ENCODE data around the gene REXO1. TPM values are rescaled to one million over a fixed set of nuclear protein-coding genes. Genes with fewer than 3 reads are reported as not detected.
A peak's percentile ranks its signal among the peaks of the same experiment; 100 is the strongest.

The REXO1 gene
- total RNA-seq, 2 donors from 2014 or later: 29.8 to 59.1 TPM

DNA sequence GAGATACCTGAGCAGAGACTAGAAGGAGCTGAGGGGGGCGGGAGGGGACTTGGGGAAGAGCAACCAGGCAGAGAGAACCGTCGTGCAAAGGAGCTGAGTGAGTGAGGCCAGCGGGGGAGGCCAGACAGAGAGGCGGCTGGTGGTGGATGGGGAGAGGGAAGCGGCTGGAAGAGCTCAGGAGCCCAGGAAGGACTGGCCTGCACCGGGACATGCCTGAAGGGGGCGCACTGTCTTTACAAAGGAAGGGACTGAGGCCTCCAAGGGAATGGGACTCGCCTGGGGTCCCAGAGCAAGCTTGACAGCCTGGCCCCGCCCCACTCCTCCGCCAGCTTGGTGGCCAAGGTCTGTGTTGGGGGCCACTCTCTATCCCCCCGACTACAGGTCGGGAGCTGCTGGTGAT lies 80.0 kb downstream of the REXO1 start:
- no peak for DNase-seq (ENCODE audit: low spot score)
- WGBS: 24% methylated on average over 13 of the region's 13 CpGs
- no peak for TF ChIP-seq POLR2AphosphoS5 (IDR thresholded peaks at IDR 0.05)
- TF ChIP-seq, protein P1, sequence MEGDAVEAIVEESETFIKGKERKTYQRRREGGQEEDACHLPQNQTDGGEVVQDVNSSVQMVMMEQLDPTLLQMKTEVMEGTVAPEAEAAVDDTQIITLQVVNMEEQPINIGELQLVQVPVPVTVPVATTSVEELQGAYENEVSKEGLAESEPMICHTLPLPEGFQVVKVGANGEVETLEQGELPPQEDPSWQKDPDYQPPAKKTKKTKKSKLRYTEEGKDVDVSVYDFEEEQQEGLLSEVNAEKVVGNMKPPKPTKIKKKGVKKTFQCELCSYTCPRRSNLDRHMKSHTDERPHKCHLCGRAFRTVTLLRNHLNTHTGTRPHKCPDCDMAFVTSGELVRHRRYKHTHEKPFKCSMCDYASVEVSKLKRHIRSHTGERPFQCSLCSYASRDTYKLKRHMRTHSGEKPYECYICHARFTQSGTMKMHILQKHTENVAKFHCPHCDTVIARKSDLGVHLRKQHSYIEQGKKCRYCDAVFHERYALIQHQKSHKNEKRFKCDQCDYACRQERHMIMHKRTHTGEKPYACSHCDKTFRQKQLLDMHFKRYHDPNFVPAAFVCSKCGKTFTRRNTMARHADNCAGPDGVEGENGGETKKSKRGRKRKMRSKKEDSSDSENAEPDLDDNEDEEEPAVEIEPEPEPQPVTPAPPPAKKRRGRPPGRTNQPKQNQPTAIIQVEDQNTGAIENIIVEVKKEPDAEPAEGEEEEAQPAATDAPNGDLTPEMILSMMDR (IDR thresholded peaks at IDR 0.05): no peak
- no peak for TF ChIP-seq POLR2A (IDR thresholded peaks at IDR 0.05)
- H3K27me3 ChIP-seq (replicated peaks; ENCODE audit: insufficient read depth): peaks cover 57% of the 10 kb centered on the region
- no peaks in the 10 kb centered on the region for H3K4me1 ChIP-seq (replicated peaks)
- intact Hi-C loops (cut with DNase I): loop anchor here (10.0 kb wide), 1 partner anchor 223 kb away; no protein-coding TSS in a partner anchor
- no peak overlapping the region for H3K27ac ChIP-seq
- H3K36me3 ChIP-seq: no peaks in the 10 kb centered on the region
- no peak overlapping the region for H3K4me3 ChIP-seq
- H3K9me3 ChIP-seq: no peaks in the 10 kb centered on the region

DNA sequence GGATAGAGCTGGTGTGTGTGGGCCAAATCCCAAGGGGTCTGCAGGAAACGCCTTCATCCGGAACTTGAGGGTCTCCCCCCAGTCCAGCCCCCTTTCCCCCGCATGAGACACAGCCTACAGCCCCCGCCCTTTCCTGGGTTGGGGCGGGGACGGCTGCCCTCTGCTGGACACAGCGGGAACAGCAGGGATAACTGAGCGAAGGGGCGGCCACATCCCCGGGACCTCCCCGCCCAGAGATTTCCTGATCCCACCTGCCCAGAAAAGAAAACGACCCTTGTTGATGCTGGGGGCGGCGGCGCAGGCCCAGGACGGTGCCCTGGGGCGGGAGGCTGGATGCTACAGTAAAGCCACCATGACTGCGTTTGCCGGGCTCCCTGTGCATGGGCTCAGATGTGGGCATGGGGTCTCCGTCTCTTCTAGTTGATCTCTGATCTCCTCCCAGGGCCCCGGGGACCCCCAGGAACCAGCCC lies 80.8 kb downstream of the REXO1 start:
- H3K9me3 ChIP-seq: no peaks in the 10 kb centered on the region
- no peak for DNase-seq (ENCODE audit: low spot score)
- 4% methylated on average over 21 of the region's 21 CpGs for WGBS
- H3K4me3 ChIP-seq: no peak overlapping the region
- H3K4me1 ChIP-seq (replicated peaks): no peaks in the 10 kb centered on the region
- no peak overlapping the region for H3K27ac ChIP-seq
- peaks cover 63% of the 10 kb centered on the region for H3K27me3 ChIP-seq (replicated peaks; ENCODE audit: insufficient read depth)
- TF ChIP-seq, protein P1 (IDR thresholded peaks at IDR 0.05): peak; percentile 75 to 90 (median 80)
- TF ChIP-seq POLR2AphosphoS5 (IDR thresholded peaks at IDR 0.05): no peak
- intact Hi-C loops (cut with DNase I): loop anchor here (10.0 kb wide), 1 partner anchor 223 kb away; no protein-coding TSS in a partner anchor
- no peaks in the 10 kb centered on the region for H3K36me3 ChIP-seq

DNA sequence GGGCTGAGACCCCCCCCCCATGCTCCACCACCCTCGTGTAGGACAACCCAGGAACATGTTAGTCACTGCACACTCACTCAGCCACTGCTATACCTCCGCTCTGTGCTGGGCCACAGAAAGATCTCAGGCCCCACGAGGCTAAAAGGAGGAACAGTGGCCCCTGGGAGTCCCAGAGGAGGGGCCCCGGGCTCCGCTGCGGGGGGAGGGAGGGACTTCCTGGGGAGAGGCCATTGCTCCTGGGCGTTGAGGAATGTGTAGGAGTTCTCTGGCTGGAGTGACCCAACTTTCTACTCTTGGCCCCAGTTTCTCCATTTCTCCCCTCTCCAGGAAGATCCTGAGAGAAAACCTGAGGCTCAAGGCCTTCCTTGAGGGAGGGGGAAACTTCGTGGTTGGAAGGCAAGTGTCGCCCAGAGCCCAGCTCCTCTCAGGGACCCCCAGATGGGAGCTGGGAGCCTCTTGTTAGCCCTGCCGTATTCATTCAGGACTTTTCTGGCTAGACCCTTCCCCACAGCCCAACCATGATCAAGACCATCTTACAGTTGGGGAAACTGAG lies 81.4 kb downstream of the REXO1 start:
- Histone ChIP-seq H3K27me3 (replicated peaks; ENCODE audit: insufficient read depth) (peaks cover 68% of the 10 kb centered on the region), H3K4me1 (replicated peaks) (no peaks in the 10 kb centered on the region), H3K27ac (no peak overlapping the region), H3K9me3 (no peaks in the 10 kb centered on the region), H3K36me3 (no peaks in the 10 kb centered on the region), H3K4me3 (no peak overlapping the region)
- intact Hi-C loops (cut with DNase I): loop anchor here (10.0 kb wide), 1 partner anchor 222 kb away; no protein-coding TSS in a partner anchor
- DNase-seq (ENCODE audit: low spot score): no peak
- TF ChIP-seq, protein P1 (IDR thresholded peaks at IDR 0.05): no peak
- TF ChIP-seq POLR2AphosphoS5 (IDR thresholded peaks at IDR 0.05) (no peak), POLR2A (IDR thresholded peaks at IDR 0.05) (no peak)
- 32% methylated on average over 9 of the region's 10 CpGs for WGBS

DNA sequence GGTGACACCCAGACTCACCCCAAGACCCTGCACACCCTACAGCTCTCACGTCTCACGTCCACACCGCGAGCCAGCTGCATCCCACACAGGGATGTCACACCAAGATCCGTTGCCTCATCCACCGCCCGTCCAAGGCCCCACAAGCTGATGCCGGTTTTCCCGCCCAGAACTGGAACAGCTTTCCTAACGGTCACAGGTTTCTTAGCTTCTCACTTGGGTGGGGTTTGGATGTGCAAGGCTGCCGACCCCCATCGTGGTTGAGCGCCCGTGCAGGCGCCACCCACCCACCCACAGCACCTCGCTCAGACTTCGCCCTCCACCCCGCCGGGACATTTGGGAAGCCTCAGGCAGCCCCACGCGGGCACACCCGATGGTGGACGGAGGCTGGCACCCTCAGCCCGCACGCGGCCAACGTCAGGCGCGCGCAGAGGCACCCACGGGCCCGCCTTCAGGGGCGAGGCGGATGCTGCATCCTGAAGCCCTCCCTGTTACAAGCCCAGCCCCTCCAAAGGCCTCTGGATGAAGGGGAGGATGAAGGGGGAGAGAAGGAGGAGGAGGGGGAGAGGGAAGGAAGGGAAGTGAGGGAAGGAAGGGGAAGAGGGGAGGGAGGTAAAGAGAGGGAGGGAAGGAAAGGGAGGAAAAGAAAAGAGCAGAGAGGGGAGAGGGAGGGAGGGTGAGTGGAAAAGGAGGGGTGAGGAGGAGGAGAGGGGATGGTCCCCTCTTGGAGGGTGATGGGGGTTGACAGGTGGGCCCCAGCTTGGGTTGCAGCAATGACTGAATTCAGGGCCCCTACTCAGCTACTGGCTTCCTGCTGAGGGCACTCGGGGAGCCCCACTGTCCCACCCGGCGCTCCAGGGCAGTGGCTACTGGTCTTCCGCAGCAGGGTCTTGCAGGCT lies 82.1 kb downstream of the REXO1 start:
- Histone ChIP-seq H3K27me3 (replicated peaks; ENCODE audit: insufficient read depth) (peaks cover 75% of the 10 kb centered on the region), H3K4me3 (no peak overlapping the region), H3K27ac (no peak overlapping the region), H3K4me1 (replicated peaks) (no peaks in the 10 kb centered on the region), H3K36me3 (no peaks in the 10 kb centered on the region), H3K9me3 (no peaks in the 10 kb centered on the region)
- TF ChIP-seq POLR2AphosphoS5 (IDR thresholded peaks at IDR 0.05): no peak
- TF ChIP-seq, protein P1 (IDR thresholded peaks at IDR 0.05): no peak
- TF ChIP-seq POLR2A (IDR thresholded peaks at IDR 0.05): no peak
- intact Hi-C loops (cut with DNase I): loop anchor here (10.0 kb wide), 1 partner anchor 221 kb away; no protein-coding TSS in a partner anchor
- WGBS: 6% methylated on average over 38 of the region's 38 CpGs
- no peak for DNase-seq (ENCODE audit: low spot score)

MicroRNAs encoded within 50 kb of the gene (microRNA counts, 767-probe panel; counts per million panel counts)
- 0 to 431 counts per million in 2 donors for microRNA hsa-miR-1909-3p

Small RNA genes within 50 kb of the gene (microRNA-seq; reads per million reads assigned to microRNA genes)
- 0.34 reads per million for gene MIR1909

Other genes with a start within 250 kb of the REXO1 start
- gene UQCR11, start 243.0 kb downstream of the REXO1 start, total RNA-seq: 100 to 1,000 TPM in 1 of 2 donors, 10 to 100 TPM in 1; 87.1 to 108 TPM
- gene TCF3, start 195.9 kb downstream of the REXO1 start, total RNA-seq: 100 to 1,000 TPM in 1 of 2 donors, 10 to 100 TPM in 1; 91.5 to 332 TPM
- not detected for gene ONECUT3, start 95.0 kb downstream of the REXO1 start, total RNA-seq
- 1 to 10 TPM in 1 of 2 donors, under 1 TPM in 1; 0.18 to 4.7 TPM for gene ATP8B3, start 36.2 kb downstream of the REXO1 start, total RNA-seq
- 10 to 100 TPM in 1 of 2 donors, 1 to 10 TPM in 1; 8.4 to 22.8 TPM for gene KLF16, start 15.1 kb upstream of the REXO1 start, total RNA-seq
- 100 to 1,000 TPM; 131 to 146 TPM for gene ABHD17A, start 37.0 kb upstream of the REXO1 start, total RNA-seq
- 10 to 100 TPM; 17.3 to 25.1 TPM for gene ADAT3, start 56.9 kb upstream of the REXO1 start, total RNA-seq
- 100 to 1,000 TPM; 161 to 248 TPM for gene SCAMP4, start 56.9 kb upstream of the REXO1 start, total RNA-seq
- 100 to 1,000 TPM in 1 of 2 donors, 10 to 100 TPM in 1; 56.5 to 107 TPM for gene CSNK1G2, start 92.7 kb upstream of the REXO1 start, total RNA-seq
- gene BTBD2, start 167.2 kb upstream of the REXO1 start, total RNA-seq: 100 to 1,000 TPM; 116 to 136 TPM
- 100 to 1,000 TPM; 141 to 189 TPM for gene MKNK2, start 202.8 kb upstream of the REXO1 start, total RNA-seq
- gene MOB3A, start 247.8 kb upstream of the REXO1 start, total RNA-seq: 10 to 100 TPM; 40.1 to 43.5 TPM
- 10 to 100 TPM; 11.8 to 50.2 TPM for gene IZUMO4, start 248.4 kb upstream of the REXO1 start, total RNA-seq